HCT116 (cell line): ENCODE results near the gene AGPAT3. TPM values are rescaled to one million over a fixed set of nuclear protein-coding genes. Genes with fewer than 3 reads are reported as not detected.

Experiments
- ATAC-seq: fragments of 200-7000 bp; cut with Tn5 transposase; 2 replicates; pipeline ENCODE4 v1.9.1; 2020; ENCODE audit warnings: mild to moderate bottlenecking, moderate library complexity
- BruUV-seq: library from RNA; stranded (reverse); fragments of 400-500 nt; replicated peaks from 2 replicates; lab custom pipeline; 2021; lab: Mats Ljungman, UMichigan
- CTCF ChIA-PET: fragments of 300-600 bp; sonication (Branson Sonifier 250); formaldehyde crosslinking; loops from one replicate; lab custom pipeline; 2021; ENCODE audit warnings: antibody characterized with exemption; lab: Charles Lee
- POLR2A ChIA-PET: fragments of 300-600, 350-600 bp; sonication (Branson Sonifier 250); formaldehyde crosslinking; loops from one replicate; lab custom pipeline; 2021; ENCODE audit warnings: antibody characterized with exemption; lab: Charles Lee
- RAD21 ChIA-PET, 2 experiments: fragments of 300-600 bp; sonication (Branson Sonifier 250); formaldehyde crosslinking; loops; one replicate each; lab custom pipeline; 2023; ENCODE audit warnings: low total read pairs in 2 of 2; ENCODE audit not compliant: uncharacterized antibody in 2 of 2, unreplicated experiment in 2 of 2, low non-redundant PET in 1 of 2; lab: Charles Lee
- DNase-seq: peaks from one replicate; pipeline ENCODE4 v3.0.0-alpha.2; 2010; ENCODE audit warnings: low read depth, low spot score
- H2AFZ ChIP-seq: fragments of 200-600 bp; shearing (Covaris generic), sonication (generic); 2 replicates; pipeline ENCODE4 v1.6.1; 2017; ENCODE audit warnings: low read depth, mixed run types, mixed read lengths, antibody characterized with exemption, low read length; ENCODE audit not compliant: poor library complexity, severe bottlenecking
- H3K27ac ChIP-seq: 2 replicates; pipeline ENCODE4 v1.5.1; 2012; ENCODE audit warnings: low read depth, low read length
- H3K27me3 ChIP-seq: fragments of 200-600 bp; sonication (generic); 2 replicates; pipeline ENCODE4 v1.6.1; 2016; ENCODE audit warnings: mixed run types, low read length, mixed read lengths; ENCODE audit not compliant: insufficient read depth
- H3K36me3 ChIP-seq, 2 experiments: fragments of 200-500 bp in 1 of 2; fragments of 200-600 bp in 1 of 2; sonication (Bioruptor generic) in 1 of 2; sonication (generic) in 1 of 2; 2 replicates each; pipeline versions ENCODE4 v1.5.1 to v1.6.1; 2014 to 2016; ENCODE audit warnings: low read length in 2 of 2, inconsistent platforms in 1 of 2, mixed read lengths in 1 of 2, mixed run types in 1 of 2; ENCODE audit not compliant: insufficient read depth in 2 of 2, control insufficient read depth in 1 of 2
- H3K4me1 ChIP-seq, 2 experiments: fragments of 200-600 bp in 1 of 2; sonication (generic) in 1 of 2; 2 replicates each; pipeline versions ENCODE4 v1.5.1 to v1.6.1; 2012 to 2017; ENCODE audit warnings: low read length in 2 of 2, inconsistent platforms in 1 of 2, mild to moderate bottlenecking in 1 of 2, mixed read lengths in 1 of 2, mixed run types in 1 of 2, moderate library complexity in 1 of 2; ENCODE audit not compliant: insufficient read depth in 2 of 2, control insufficient read depth in 1 of 2
- H3K4me2 ChIP-seq: fragments of 200-600 bp; sonication (generic); 2 replicates; pipeline ENCODE4 v1.6.1; 2017; ENCODE audit warnings: mixed run types, low read length, mixed read lengths
- H3K4me3 ChIP-seq, 2 experiments: fragments of 200-600 bp in 1 of 2; sonication (generic) in 1 of 2; replicated peaks in 1 of 2; 2 replicates each; pipeline ENCODE4 v1.5.1; 2011 to 2016; ENCODE audit warnings: low read length in 2 of 2, control low read depth in 1 of 2, low read depth in 1 of 2, mild to moderate bottlenecking in 1 of 2, mixed read lengths in 1 of 2, mixed run types in 1 of 2
- H3K79me2 ChIP-seq: fragments of 200-600 bp; sonication (generic); 2 replicates; pipeline ENCODE4 v1.6.1; 2017; ENCODE audit warnings: mild to moderate bottlenecking, mixed run types, low read length, moderate library complexity, mixed read lengths; ENCODE audit not compliant: insufficient read depth
- H3K9ac ChIP-seq: fragments of 200-600 bp; sonication (generic); 2 replicates; pipeline ENCODE4 v1.6.1; 2016; ENCODE audit warnings: low read length, mixed read lengths
- H3K9me2 ChIP-seq: fragments of 200-600 bp; sonication (generic), shearing (Covaris generic); 2 replicates; pipeline ENCODE4 v1.6.1; 2017; ENCODE audit warnings: mixed run types, mild to moderate bottlenecking, moderate library complexity; ENCODE audit not compliant: insufficient read depth
- H3K9me3 ChIP-seq, 2 experiments: fragments of 200-500 bp in 1 of 2; fragments of 200-600 bp in 1 of 2; sonication (Bioruptor generic) in 1 of 2; sonication (generic) in 1 of 2; 2 replicates each; pipeline ENCODE4 v1.6.1; 2014 to 2017; ENCODE audit warnings: low read length in 2 of 2, mixed read lengths in 2 of 2, inconsistent platforms in 1 of 2, low read depth in 1 of 2, mild to moderate bottlenecking in 1 of 2, mixed run types in 1 of 2, moderate library complexity in 1 of 2; ENCODE audit not compliant: control insufficient read depth in 1 of 2, insufficient read depth in 1 of 2
- H4K20me1 ChIP-seq: fragments of 200-600 bp; sonication (generic), shearing (Covaris generic); 2 replicates; pipeline ENCODE4 v1.6.1; 2017; ENCODE audit warnings: mixed run types, mild to moderate bottlenecking, moderate library complexity; ENCODE audit not compliant: insufficient read depth
- ATF3 ChIP-seq: IDR thresholded peaks from 2 replicates; pipeline ENCODE4 v1.6.1; 2012
- CEBPB ChIP-seq: IDR thresholded peaks from 2 replicates; pipeline ENCODE4 v1.6.1; 2012; ENCODE audit warnings: low read depth
- EGR1 ChIP-seq: IDR thresholded peaks from 2 replicates; pipeline ENCODE4 v1.6.1; 2012; ENCODE audit warnings: low read depth
- EZH2 ChIP-seq: fragments of 200-600 bp; sonication (generic); IDR thresholded peaks from 2 replicates; pipeline ENCODE4 v1.6.1; 2017; ENCODE audit warnings: antibody characterized with exemption, mixed run types
- JUND ChIP-seq: IDR thresholded peaks from 2 replicates; pipeline ENCODE4 v1.6.1; 2012
- SIN3A ChIP-seq: IDR thresholded peaks from 2 replicates; pipeline ENCODE4 v1.6.1; 2012; ENCODE audit warnings: low read depth
- SRF ChIP-seq: IDR thresholded peaks from 2 replicates; pipeline ENCODE4 v1.6.1; 2012; ENCODE audit warnings: low read depth
- YY1 ChIP-seq: IDR thresholded peaks from 2 replicates; pipeline ENCODE4 v1.6.1; 2011; ENCODE audit warnings: low read length, low read depth, moderate library complexity, mild to moderate bottlenecking; ENCODE audit not compliant: insufficient replicate concordance; ENCODE audit errors: extremely low read depth
- ZFX ChIP-seq: fragments of 450-650 bp; IDR thresholded peaks from 2 replicates; pipeline ENCODE4 v1.6.1; 2017
- ZNF274 ChIP-seq: fragments of 200-500 bp; sonication (Bioruptor generic); IDR thresholded peaks from 2 replicates; pipeline ENCODE4 v1.6.1; 2014; ENCODE audit warnings: mild to moderate bottlenecking, low read depth, low read length, inconsistent platforms
- intact Hi-C: fragments of 100-400 bp; cut with micrococcal nuclease; formaldehyde crosslinking; loops from 2 replicates; pipeline ENCODE4 v1.10.0; 2022
- total RNA-seq: library from RNA; stranded (reverse); gene quantifications from one replicate; pipeline ENCODE4 v1.2.1, GENCODE V29; 2021; ENCODE audit not compliant: unreplicated experiment
- TF ChIP-seq, protein P1 (sequence below), 3 experiments: fragments of 200-600 bp in 1 of 3; sonication (generic) in 1 of 3; IDR thresholded peaks in 2 of 3; conservative IDR thresholded peaks in 1 of 3; 2 replicates each; pipeline ENCODE4 v1.5.1; 2012 to 2017; ENCODE audit warnings: low read depth in 2 of 3, low read length in 2 of 3, antibody characterized with exemption in 1 of 3, borderline replicate concordance in 1 of 3, control low read depth in 1 of 3, mild to moderate bottlenecking in 1 of 3, mixed read lengths in 1 of 3, mixed run types in 1 of 3, moderate library complexity in 1 of 3; ENCODE audit not compliant: insufficient read depth in 1 of 3
- TF ChIP-seq, protein P2 (sequence below): IDR thresholded peaks from 2 replicates; pipeline ENCODE4 v1.6.1; 2011; ENCODE audit warnings: mild to moderate bottlenecking, low read length, moderate library complexity; ENCODE audit not compliant: insufficient replicate concordance; ENCODE audit errors: extremely low read depth
- TF ChIP-seq, protein P3 (sequence below): IDR thresholded peaks from 2 replicates; pipeline ENCODE4 v1.6.1; 2012

Gene AGPAT3
- total RNA-seq, 1 experiment from 2014 or later, result 54.1 TPM

DNA sequence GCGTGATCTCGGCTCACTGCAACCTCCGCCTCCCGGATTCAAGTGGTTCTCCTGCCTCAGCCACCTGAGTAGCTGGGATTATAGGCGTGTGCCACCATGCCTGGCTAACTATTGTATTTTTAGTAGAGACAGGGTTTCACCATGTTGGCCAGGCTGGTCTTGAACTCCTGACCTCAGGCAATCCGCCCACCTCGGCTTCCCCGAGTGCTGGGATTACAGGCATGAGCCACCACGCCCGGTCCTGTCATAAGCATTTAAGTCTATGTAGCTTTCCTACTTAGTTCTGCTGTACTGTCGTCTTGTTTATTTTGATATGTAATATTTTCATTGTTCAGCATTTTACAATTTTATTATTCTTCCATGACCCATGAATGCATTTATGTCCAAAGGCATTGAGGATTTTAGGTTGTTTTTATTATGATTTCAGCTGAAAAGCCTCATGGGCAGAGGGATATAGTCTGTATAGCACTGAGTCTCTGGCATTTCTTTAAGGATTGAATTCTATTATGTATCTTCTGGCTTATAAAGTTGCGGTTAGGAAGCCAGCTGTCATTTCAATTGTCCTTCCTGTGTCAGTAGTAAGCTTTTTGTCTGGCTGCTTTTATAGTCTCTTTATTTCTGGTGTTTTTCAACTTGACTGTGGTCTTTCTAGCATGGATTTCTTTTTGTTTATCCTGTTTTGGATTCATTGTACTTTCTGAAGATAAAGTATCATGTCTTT lies 9.2 kb downstream of the AGPAT3 start:
- H3K79me2 ChIP-seq, result peaks cover 26% of the 10 kb centered on the region
- DNase-seq (no peak), ATAC-seq (no peak)
- H3K4me3 ChIP-seq, result no peak overlapping the region
- RAD21 ChIA-PET, result interaction anchor here in 1 of 2 experiments (1.3 kb wide), 1 partner anchor 64 kb away, joined by 4 read pairs; no protein-coding TSS in a partner anchor
- TF ChIP-seq EZH2 (no peak), EGR1 (no peak), ZNF274 (no peak), CEBPB (no peak), ZFX (no peak), YY1 (no peak), ATF3 (no peak), JUND (no peak), SIN3A (no peak), SRF (no peak)
- TF ChIP-seq, protein P1, sequence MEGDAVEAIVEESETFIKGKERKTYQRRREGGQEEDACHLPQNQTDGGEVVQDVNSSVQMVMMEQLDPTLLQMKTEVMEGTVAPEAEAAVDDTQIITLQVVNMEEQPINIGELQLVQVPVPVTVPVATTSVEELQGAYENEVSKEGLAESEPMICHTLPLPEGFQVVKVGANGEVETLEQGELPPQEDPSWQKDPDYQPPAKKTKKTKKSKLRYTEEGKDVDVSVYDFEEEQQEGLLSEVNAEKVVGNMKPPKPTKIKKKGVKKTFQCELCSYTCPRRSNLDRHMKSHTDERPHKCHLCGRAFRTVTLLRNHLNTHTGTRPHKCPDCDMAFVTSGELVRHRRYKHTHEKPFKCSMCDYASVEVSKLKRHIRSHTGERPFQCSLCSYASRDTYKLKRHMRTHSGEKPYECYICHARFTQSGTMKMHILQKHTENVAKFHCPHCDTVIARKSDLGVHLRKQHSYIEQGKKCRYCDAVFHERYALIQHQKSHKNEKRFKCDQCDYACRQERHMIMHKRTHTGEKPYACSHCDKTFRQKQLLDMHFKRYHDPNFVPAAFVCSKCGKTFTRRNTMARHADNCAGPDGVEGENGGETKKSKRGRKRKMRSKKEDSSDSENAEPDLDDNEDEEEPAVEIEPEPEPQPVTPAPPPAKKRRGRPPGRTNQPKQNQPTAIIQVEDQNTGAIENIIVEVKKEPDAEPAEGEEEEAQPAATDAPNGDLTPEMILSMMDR (IDR thresholded peaks at IDR 0.05 in 2 of 3, conservative IDR thresholded peaks at IDR 0.05 in 1 of 3; ENCODE audit: borderline replicate concordance in 1 of 3, insufficient read depth in 1 of 3, low read depth in 2 of 3, low read length in 2 of 3), result no peak
- TF ChIP-seq, protein P2, sequence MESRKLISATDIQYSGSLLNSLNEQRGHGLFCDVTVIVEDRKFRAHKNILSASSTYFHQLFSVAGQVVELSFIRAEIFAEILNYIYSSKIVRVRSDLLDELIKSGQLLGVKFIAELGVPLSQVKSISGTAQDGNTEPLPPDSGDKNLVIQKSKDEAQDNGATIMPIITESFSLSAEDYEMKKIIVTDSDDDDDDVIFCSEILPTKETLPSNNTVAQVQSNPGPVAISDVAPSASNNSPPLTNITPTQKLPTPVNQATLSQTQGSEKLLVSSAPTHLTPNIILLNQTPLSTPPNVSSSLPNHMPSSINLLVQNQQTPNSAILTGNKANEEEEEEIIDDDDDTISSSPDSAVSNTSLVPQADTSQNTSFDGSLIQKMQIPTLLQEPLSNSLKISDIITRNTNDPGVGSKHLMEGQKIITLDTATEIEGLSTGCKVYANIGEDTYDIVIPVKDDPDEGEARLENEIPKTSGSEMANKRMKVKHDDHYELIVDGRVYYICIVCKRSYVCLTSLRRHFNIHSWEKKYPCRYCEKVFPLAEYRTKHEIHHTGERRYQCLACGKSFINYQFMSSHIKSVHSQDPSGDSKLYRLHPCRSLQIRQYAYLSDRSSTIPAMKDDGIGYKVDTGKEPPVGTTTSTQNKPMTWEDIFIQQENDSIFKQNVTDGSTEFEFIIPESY, result no peak
- TF ChIP-seq, protein P3, sequence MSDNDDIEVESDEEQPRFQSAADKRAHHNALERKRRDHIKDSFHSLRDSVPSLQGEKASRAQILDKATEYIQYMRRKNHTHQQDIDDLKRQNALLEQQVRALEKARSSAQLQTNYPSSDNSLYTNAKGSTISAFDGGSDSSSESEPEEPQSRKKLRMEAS, result no peak
- BruUV-seq, result no TSS peak
- H2AFZ ChIP-seq, result no peak overlapping the region
- no peak overlapping the region for H3K9ac ChIP-seq
- POLR2A ChIA-PET, result interaction anchor here (1.1 kb wide), 1 partner anchor 10 kb away, joined by 7 read pairs; no protein-coding TSS in a partner anchor
- CTCF ChIA-PET, result no interaction called here
- H3K27me3 ChIP-seq, result no peaks in the 10 kb centered on the region
- H3K4me2 ChIP-seq, result no peak overlapping the region
- H3K27ac ChIP-seq, result no peak overlapping the region
- peaks cover 6 to 25% of the 10 kb centered on the region in 2 experiments for H3K4me1 ChIP-seq
- H4K20me1 ChIP-seq, result no peaks in the 10 kb centered on the region
- H3K36me3 ChIP-seq, result no peaks in the 10 kb centered on the region; a peak in 2 of 4 replicates
- H3K9me3 ChIP-seq, result no peaks in the 10 kb centered on the region
- intact Hi-C loops, result no loop called here
- no peaks in the 10 kb centered on the region for H3K9me2 ChIP-seq
